Panc1 (cell line): Measurements from ENCODE around the gene DEK.

Experiments used
- POLR2AphosphoS5 ChIP-seq: IDR thresholded peaks from 2 replicates; pipeline ENCODE4 v1.6.1; 2012; ENCODE audit warnings: mild to moderate bottlenecking, low read depth, low read length, moderate library complexity
- TCF7L2 ChIP-seq: IDR thresholded peaks from 2 replicates; pipeline ENCODE4 v1.6.1; 2011; ENCODE audit warnings: mild to moderate bottlenecking, low read depth, low read length, inconsistent platforms
- TF ChIP-seq, protein P1 (sequence below): fragments of 450-650 bp; IDR thresholded peaks from 2 replicates; pipeline ENCODE4 v1.5.1; 2017; ENCODE audit warnings: mild to moderate bottlenecking
- TF ChIP-seq, protein P2 (sequence below), 2 experiments: IDR thresholded peaks; 2 replicates each; pipeline ENCODE4 v1.6.1; 2011 to 2012; ENCODE audit warnings: low read depth in 2 of 2, control low read depth in 1 of 2, low read length in 1 of 2, mild to moderate bottlenecking in 1 of 2, moderate library complexity in 1 of 2; ENCODE audit not compliant: insufficient read depth in 1 of 2

GRCh38 chr6:18270216-18270615 lies 5.9 kb upstream of the DEK start:
- TF ChIP-seq, protein P1, sequence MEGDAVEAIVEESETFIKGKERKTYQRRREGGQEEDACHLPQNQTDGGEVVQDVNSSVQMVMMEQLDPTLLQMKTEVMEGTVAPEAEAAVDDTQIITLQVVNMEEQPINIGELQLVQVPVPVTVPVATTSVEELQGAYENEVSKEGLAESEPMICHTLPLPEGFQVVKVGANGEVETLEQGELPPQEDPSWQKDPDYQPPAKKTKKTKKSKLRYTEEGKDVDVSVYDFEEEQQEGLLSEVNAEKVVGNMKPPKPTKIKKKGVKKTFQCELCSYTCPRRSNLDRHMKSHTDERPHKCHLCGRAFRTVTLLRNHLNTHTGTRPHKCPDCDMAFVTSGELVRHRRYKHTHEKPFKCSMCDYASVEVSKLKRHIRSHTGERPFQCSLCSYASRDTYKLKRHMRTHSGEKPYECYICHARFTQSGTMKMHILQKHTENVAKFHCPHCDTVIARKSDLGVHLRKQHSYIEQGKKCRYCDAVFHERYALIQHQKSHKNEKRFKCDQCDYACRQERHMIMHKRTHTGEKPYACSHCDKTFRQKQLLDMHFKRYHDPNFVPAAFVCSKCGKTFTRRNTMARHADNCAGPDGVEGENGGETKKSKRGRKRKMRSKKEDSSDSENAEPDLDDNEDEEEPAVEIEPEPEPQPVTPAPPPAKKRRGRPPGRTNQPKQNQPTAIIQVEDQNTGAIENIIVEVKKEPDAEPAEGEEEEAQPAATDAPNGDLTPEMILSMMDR = no peak
- TF ChIP-seq, protein P2, sequence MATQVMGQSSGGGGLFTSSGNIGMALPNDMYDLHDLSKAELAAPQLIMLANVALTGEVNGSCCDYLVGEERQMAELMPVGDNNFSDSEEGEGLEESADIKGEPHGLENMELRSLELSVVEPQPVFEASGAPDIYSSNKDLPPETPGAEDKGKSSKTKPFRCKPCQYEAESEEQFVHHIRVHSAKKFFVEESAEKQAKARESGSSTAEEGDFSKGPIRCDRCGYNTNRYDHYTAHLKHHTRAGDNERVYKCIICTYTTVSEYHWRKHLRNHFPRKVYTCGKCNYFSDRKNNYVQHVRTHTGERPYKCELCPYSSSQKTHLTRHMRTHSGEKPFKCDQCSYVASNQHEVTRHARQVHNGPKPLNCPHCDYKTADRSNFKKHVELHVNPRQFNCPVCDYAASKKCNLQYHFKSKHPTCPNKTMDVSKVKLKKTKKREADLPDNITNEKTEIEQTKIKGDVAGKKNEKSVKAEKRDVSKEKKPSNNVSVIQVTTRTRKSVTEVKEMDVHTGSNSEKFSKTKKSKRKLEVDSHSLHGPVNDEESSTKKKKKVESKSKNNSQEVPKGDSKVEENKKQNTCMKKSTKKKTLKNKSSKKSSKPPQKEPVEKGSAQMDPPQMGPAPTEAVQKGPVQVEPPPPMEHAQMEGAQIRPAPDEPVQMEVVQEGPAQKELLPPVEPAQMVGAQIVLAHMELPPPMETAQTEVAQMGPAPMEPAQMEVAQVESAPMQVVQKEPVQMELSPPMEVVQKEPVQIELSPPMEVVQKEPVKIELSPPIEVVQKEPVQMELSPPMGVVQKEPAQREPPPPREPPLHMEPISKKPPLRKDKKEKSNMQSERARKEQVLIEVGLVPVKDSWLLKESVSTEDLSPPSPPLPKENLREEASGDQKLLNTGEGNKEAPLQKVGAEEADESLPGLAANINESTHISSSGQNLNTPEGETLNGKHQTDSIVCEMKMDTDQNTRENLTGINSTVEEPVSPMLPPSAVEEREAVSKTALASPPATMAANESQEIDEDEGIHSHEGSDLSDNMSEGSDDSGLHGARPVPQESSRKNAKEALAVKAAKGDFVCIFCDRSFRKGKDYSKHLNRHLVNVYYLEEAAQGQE (IDR thresholded peaks at IDR 0.05; ENCODE audit: insufficient read depth in 1 of 2, low read depth in 2 of 2, low read length in 1 of 2) = no peak
- TF ChIP-seq TCF7L2 = no peak
- no peak for TF ChIP-seq POLR2AphosphoS5
